CD4-positive, alpha-beta T cell treated with Interleukin-2 at 100 ng/mL for 4 hours (primary cell): ENCODE results near the gene ADK.
A peak's percentile ranks its signal among the peaks of the same experiment; 100 is the strongest.
"Not testable (repeated sequence)": the region's sequence is repeated elsewhere in the genome, so short reads cannot be mapped to it uniquely, and the experiment has no call there.

Experiments
- DNase-seq: peaks from one replicate; pipeline ENCODE4 v3.0.0-alpha.2; 2020; ENCODE audit warnings: low spot score

ADK gene

DNA sequence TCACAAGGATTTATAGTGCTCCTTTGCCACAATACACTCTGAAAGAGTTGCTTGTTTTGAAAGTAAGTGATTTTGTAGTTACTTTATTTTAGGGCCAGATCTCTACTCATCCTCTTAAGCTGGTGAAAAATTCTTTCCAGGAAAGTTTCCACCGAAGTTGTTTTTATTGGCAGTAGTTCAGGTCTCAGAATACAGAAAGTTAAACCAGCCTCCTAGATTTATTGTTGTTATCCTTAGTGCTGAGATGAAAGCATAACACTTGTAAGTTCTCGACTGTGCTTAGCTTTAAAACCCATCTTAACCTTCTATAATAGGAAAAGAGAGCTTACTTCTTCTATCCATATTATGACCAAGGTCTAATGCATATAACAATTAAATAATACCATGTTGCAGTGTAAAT lies 5.9 kb upstream of the ADK start:
- DNase-seq, result no peak

DNA sequence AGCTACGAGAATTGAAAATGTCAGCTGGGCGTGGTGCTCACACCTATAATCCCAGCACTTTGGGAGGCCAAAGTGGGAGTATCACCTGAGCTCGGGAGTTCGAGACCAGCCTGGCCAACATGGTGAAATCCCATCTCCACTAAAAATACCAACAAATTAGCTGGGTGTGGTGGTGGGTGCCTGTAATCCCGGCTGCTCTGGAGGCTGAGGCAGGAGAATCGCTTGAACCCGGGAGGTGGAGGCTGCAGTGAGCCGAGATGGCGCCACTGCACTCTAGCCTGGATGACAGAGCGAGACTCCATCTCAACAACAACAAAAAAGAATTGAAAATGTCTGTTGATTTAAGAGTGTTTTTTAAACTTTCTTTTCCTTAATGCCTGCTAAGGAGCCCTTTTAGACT lies 4.0 kb upstream of the ADK start:
- not testable (repeated sequence) for DNase-seq

GRCh38 chr10:74150204-74150989 lies 624 bp upstream of the ADK start, which contains the start of gene AP3M1:
AP3M1 (minus strand) TSS chr10:74150828; CDS start chr10:74138379, 12,449 bp downstream.
- peak; percentile 1 for DNase-seq

DNA sequence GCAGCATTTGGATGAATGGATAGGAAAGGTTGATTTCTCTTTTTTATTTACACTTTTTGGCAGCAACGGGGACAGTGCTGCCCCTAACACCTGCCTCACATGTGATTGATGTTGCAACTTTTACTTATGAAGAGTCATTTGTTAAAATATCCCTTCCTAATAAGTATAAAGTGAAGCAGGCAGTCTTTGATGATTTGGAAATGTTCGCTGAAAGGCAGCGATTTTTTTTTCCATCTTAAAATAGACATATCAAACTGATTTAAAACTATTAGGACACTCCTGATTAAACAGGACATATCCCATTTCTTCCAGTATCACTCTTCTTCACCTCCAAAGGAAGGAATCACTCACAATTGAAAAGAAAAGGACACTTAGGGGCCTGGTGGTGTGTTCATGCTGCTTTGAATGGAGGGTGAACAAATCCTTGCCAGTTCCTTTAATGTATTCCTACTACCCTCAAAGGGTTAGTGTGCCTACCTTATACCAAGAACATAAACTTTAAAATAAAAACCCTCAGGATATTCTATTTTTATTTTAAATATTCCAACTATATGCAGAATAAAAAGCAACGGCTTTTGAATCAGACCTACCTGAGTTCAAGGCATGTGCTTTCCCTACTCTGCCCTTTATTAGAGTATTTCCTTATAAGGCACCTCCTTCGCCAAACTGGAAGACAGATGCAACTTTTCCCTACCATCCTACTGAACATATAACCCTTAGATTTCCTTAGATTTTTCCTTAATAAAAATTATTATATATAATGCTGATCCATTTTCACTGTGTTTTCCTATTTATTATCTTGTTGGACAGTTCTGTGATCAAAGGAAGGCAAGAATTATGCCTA lies 1.1 kb downstream of the ADK start:
- DNase-seq, result no peak

DNA sequence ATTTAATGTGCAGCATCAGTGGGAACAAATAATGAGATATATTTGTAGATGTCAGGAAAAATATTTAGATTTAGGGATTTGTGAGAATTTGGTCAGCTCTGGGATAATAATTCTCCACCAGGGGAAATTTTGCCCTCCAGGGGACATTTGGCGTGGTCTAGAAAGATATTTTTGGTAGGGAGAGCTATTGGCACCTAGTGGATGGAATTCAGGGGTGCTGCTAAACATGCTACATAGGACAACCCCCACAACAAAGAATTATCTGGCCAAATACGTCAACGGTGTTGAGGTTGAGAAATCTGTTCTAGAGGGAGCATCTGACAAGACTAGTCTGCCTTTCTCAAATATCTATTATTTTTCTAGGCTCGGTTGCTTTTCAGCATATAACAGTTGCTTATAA lies 2.1 kb downstream of the ADK start:
- no peak for DNase-seq

DNA sequence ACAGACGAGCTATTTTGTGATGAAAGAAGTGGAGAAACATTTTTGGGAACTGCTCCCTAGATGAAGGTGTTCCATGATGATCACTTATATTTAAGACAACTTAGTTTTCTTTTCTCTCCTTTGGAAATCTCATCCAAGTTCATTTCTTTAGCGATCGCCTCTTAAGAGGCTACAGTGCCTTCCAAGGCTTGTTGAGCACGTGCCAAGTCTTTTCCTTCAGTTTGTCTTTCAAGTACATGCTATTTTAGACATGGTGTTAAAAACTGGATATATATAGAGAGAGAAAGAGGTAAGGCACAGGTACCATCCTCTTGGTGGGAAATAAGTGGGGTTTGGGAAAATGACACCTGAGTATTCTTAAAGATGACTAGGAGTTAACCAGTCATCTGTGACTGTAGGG lies 2.7 kb downstream of the ADK start:
- no peak for DNase-seq

DNA sequence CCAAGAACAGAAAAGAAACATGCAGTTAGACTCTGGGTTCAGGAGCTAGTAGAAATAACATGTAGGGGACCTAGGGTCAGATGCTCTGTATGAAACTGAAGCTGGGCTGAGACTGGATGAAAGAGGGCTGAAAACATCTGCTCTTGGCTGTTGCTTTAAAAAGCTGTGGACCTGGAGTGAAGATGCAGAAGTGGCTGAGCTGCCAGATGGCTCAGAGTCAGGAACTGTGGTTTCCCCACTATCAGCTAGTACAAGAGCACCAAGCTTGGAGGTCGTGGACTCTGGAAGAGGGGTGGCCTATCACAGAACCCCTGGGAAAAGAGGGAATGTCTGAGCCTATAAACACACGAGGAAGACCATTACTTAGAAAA lies 5.9 kb downstream of the ADK start:
- no peak for DNase-seq

GRCh38 chr10:74160013-74160412 lies 9.0 kb downstream of the ADK start:
- DNase-seq, result no peak

GRCh38 chr10:74163319-74164068 lies 12.5 kb downstream of the ADK start:
- DNase-seq, result no peak

GRCh38 chr10:74164716-74165529 lies 13.9 kb downstream of the ADK start:
- no peak for DNase-seq

DNA sequence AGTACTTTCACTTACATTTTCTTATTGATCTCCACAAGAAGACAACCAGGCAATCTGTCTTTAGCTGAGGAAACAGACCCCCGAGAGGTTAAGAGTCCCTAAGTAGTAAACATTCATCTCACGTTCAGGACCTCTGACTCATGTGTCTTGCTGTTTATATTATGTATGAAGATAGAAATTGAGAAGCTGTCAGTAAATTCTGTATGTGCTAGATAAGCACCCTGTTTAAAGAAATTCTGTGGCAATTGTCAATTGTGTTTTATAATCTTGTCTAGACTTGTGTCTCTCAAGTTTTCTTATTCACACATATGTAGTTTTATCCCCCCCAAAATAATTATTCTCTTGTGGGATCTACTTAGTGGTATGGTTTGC lies 14.5 kb downstream of the ADK start:
- no peak for DNase-seq

DNA sequence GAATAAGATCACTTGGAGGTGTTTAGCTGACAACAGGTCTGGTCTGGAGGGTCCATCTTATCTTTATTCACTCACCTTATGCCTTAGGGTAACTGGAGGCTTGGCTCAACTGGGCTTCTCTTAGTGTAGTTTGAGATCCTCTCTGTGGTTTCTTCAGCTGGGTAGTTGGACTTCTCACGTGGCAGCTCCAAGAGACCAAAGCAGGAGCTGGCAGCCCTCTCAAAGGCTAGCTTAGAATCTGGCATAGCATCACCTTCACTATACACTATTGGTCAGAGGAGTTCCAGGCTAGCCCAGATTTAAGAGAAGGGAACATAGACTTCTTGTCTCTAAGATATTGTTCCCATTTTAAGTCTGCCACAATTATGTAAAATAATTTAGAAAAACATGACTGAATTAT lies 16.4 kb downstream of the ADK start:
- no peak for DNase-seq

GRCh38 chr10:74171625-74172024 lies 20.6 kb downstream of the ADK start:
- no peak for DNase-seq

DNA sequence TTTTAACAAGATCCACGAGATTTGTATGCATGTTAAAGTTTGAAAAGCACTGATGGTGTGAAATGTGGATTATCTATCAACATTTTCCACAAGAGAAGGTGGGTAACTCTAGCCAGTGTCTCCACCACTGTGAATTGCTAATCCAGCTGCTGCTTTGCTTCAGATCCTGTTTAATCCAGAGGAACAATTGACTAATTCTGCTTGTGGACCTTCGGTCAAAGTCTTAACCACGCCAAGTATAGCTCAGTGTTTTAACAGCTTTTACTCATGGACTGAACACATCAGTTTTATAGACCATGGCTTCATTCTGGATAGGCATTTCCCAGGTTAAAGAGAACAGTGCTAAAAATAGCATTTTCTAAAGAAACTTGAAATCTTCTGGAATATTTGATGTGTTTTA lies 23.5 kb downstream of the ADK start:
- no peak for DNase-seq

DNA sequence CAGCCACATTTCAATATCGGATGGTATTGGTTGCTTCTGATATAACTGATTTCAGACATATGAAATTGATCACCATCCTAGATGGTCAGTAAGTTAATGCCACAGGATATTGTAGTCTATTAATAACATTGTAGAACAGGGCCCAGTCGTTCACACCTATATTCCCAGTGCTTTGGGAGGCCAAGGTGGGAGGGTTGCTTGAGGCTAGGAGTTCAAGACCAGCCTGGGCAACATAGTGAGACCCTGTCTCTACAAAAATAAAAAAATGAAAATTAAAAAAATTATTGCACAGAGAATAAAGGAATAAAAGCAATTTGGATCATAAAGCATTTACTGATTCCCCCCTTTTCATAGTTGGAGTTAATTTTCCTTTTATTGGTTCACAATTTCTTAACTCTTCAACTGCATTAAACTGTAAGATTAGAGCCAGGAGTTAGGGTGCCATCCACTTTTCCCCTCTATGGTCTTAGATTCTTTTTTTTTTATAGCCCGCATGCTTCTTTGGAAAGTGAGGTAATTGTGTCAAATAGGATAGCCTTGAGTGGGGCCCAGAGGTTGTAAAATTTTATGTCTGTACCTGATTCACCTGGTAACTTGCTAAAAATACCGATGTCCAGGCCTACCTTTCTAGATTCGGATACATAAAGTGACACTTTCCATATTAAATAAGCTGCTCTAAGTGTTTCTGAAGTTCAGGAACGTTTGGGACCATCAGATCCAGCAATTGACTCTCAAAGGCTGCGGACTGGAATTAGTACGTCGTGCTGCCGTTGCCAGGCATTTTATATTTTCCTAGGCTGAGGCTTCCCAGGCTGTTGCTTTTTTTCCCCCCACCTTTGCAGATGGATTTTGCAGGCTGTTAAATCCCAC lies 24.7 kb downstream of the ADK start:
- no peak for DNase-seq

DNA sequence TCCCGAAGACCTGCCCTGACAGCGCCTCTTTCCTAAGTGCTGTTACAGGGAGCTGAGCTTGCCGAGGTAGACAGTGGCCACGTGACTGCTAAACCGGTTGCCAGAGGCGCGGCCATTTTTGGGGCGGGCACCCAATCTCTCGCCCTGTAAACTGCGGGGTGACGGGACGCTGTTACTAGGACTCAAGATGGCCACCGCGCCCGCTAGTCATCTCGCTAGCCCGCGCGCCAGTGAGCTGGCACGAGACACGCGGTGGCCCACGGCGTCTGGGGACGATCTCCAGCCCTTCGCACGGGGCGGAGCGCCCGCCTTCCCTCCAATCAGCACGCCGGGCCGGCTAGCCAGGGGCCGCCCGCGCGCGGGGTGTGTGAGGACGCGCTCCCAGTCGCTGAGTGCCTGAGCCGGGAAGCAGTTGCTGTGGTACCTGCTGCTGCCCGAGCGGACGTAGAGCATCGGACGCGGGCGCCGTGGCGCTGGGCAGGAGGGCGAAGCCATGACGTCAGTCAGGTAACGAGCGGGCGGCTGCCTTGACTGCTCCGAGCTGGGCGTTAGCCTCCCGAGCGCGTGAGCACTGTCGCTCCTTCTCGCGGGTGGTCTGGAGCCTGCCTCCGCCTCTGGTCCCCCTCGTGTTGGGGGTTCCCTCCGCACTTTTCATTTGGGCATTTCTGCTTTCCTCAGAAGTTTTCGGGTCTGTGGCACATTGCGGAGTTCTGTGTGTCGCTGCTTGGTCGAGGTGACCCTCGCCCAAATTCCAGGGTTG lies 25.5 kb downstream of the ADK start:
- DNase-seq, result peak; percentile 97

DNA sequence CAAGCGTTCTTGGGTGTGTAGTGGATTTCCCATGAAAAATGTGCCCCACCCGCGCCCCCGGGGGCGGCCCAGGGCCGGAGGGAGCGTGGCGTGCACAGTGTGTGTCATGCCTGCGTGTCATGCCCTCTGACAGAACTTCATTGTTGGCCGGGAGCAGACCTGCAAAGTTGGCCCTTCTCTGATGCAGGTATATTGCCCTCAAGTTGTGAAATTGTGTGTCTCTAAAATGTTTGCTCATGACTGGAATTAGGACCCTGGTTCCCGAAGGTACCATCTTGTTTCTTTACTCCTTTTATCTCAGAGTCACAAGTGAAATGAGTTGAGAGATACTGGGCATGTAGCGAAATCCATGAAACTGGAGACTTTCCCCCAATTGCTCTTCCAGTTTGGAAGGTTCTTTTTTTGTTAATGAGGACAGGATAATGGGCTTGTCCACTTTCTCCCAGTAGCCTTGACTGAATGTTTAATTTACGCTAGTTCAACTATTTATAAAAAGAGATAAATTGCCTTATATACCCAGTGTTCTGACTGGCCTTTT lies 26.2 kb downstream of the ADK start:
- peak; percentile 45 for DNase-seq

DNA sequence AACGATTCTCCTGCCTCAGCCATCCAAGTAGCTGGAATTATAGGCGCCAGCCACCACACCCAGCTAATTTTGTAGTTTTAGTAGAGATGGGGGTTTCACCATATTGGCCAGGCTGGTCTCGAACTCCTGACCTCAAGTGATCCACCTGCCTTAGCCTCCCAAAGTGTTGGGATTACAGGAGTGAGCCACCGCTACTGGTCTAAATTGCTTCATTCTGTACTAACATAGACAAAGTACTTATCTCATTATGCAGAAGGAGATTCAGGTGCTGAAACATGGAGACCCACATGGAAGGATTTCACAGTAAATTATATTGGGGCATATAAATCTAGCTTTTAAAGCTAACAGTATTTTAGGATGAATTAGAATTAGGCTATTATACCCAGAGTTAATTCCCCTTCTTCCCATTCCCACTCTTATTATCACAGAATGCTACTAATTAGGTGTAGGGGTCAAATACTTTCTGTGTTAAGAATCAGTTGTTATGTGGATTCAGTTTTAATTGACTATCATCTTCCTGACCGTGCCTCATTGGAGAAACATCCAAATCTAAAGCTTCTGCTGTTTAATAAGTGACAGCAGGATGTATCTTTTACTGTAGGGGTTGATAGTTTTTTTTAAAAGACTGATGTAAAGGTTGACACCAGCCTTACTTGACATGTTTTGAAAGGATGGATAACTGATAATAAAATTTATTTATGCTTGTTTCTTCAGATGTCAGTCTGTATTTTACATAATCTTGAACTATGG lies 27.2 kb downstream of the ADK start:
- DNase-seq, result no peak

GRCh38 chr10:74179111-74179710 lies 28.2 kb downstream of the ADK start:
- DNase-seq, result peak; percentile 32
